ENCODE measurements around the gene SLC25A11. TPM values are rescaled to one million over a fixed set of nuclear protein-coding genes. Genes with fewer than 3 reads are reported as not detected.
A peak's percentile ranks its signal among the peaks of the same experiment; 100 is the strongest.

The SLC25A11 gene
- total RNA-seq, 1 experiment from 2014 or later, result 40.1 TPM

GRCh38 chr17:4959261-4959965 lies 19.6 kb upstream of the SLC25A11 start:
- Histone ChIP-seq H3K4me3 (ENCODE audit: low read depth, low read length) (no peak overlapping the region), H3K9me3 (no peaks in the 10 kb centered on the region), H3K4me1 (no peaks in the 10 kb centered on the region), H3K36me3 (ENCODE audit: control insufficient read depth, insufficient read depth, low read length) (no peaks in the 10 kb centered on the region), H3K27me3 (replicated peaks; ENCODE audit: control insufficient read depth, insufficient read depth, low read length) (no peaks in the 10 kb centered on the region)
- ChIA-PET CTCF (no interaction called here), POLR2A (no interaction called here)
- no peak overlapping the region for H3K4me3 Mint-ChIP-seq (ENCODE audit: unreplicated experiment)
- intact Hi-C loops (cut with micrococcal nuclease; ENCODE audit: unreplicated experiment), result no loop called here
- TF ChIP-seq CTCF (IDR thresholded peaks at IDR 0.05; ENCODE audit: insufficient read depth in 1 of 2, low read depth in 1 of 2, low read length in 1 of 2, severe bottlenecking in 1 of 2, unreplicated experiment in 1 of 2), result no peak
- no peak for DNase-seq
- H3K27me3 Mint-ChIP-seq (ENCODE audit: insufficient read depth, unreplicated experiment), result no peaks in the 10 kb centered on the region
- H3K36me3 Mint-ChIP-seq (ENCODE audit: insufficient read depth, unreplicated experiment), result peaks cover 11% of the 10 kb centered on the region
- H3K4me1 Mint-ChIP-seq (ENCODE audit: low read depth, unreplicated experiment), result peaks cover 9% of the 10 kb centered on the region
- no peak overlapping the region for H3K27ac Mint-ChIP-seq (ENCODE audit: unreplicated experiment)
- no peaks in the 10 kb centered on the region for H3K9me3 Mint-ChIP-seq (ENCODE audit: unreplicated experiment)
- TSS peak; percentile 79 for BruUV-seq (replicated peaks)

GRCh38 chr17:4958102-4958501 lies 18.3 kb upstream of the SLC25A11 start:
- TF ChIP-seq CTCF (IDR thresholded peaks at IDR 0.05; ENCODE audit: insufficient read depth in 1 of 2, low read depth in 1 of 2, low read length in 1 of 2, severe bottlenecking in 1 of 2, unreplicated experiment in 1 of 2), result no peak
- H3K27ac Mint-ChIP-seq (ENCODE audit: unreplicated experiment), result no peak overlapping the region
- no peak overlapping the region for H3K4me3 ChIP-seq (ENCODE audit: low read depth, low read length)
- no peak for DNase-seq
- H3K4me1 Mint-ChIP-seq (ENCODE audit: low read depth, unreplicated experiment), result peaks cover 9% of the 10 kb centered on the region
- no peaks in the 10 kb centered on the region for H3K27me3 ChIP-seq (replicated peaks; ENCODE audit: control insufficient read depth, insufficient read depth, low read length)
- H3K36me3 Mint-ChIP-seq (ENCODE audit: insufficient read depth, unreplicated experiment), result peaks cover 11% of the 10 kb centered on the region
- H3K4me3 Mint-ChIP-seq (ENCODE audit: unreplicated experiment), result no peak overlapping the region
- ChIA-PET POLR2A (interaction anchor here (0.6 kb wide), 1 partner anchor 17 kb away, joined by 6 read pairs; no protein-coding TSS in a partner anchor), CTCF (no interaction called here)
- no peaks in the 10 kb centered on the region for H3K36me3 ChIP-seq (ENCODE audit: control insufficient read depth, insufficient read depth, low read length)
- intact Hi-C loops (cut with micrococcal nuclease; ENCODE audit: unreplicated experiment), result no loop called here
- no peaks in the 10 kb centered on the region for H3K9me3 ChIP-seq
- BruUV-seq (replicated peaks), result no TSS peak
- no peaks in the 10 kb centered on the region for H3K9me3 Mint-ChIP-seq (ENCODE audit: unreplicated experiment)
- no peaks in the 10 kb centered on the region for H3K27me3 Mint-ChIP-seq (ENCODE audit: insufficient read depth, unreplicated experiment)
- H3K4me1 ChIP-seq, result no peaks in the 10 kb centered on the region

GRCh38 chr17:4956493-4957061 lies 16.7 kb upstream of the SLC25A11 start:
- no peak overlapping the region for H3K4me3 Mint-ChIP-seq (ENCODE audit: unreplicated experiment)
- DNase-seq, result no peak
- H3K27me3 ChIP-seq (replicated peaks; ENCODE audit: control insufficient read depth, insufficient read depth, low read length), result no peaks in the 10 kb centered on the region
- H3K9me3 Mint-ChIP-seq (ENCODE audit: unreplicated experiment), result no peaks in the 10 kb centered on the region
- H3K36me3 ChIP-seq (ENCODE audit: control insufficient read depth, insufficient read depth, low read length), result no peaks in the 10 kb centered on the region
- intact Hi-C loops (cut with micrococcal nuclease; ENCODE audit: unreplicated experiment), result no loop called here
- BruUV-seq (replicated peaks), result no TSS peak
- H3K4me1 Mint-ChIP-seq (ENCODE audit: low read depth, unreplicated experiment), result peaks cover 9% of the 10 kb centered on the region
- no peak for TF ChIP-seq CTCF (IDR thresholded peaks at IDR 0.05; ENCODE audit: insufficient read depth in 1 of 2, low read depth in 1 of 2, low read length in 1 of 2, severe bottlenecking in 1 of 2, unreplicated experiment in 1 of 2)
- no peaks in the 10 kb centered on the region for H3K27me3 Mint-ChIP-seq (ENCODE audit: insufficient read depth, unreplicated experiment)
- no peaks in the 10 kb centered on the region for H3K9me3 ChIP-seq
- H3K27ac Mint-ChIP-seq (ENCODE audit: unreplicated experiment), result no peak overlapping the region
- peaks cover 3% of the 10 kb centered on the region; the same call in 1 of the 2 replicates for H3K4me1 ChIP-seq
- POLR2A ChIA-PET, result no interaction called here
- no peak overlapping the region for H3K4me3 ChIP-seq (ENCODE audit: low read depth, low read length)
- H3K36me3 Mint-ChIP-seq (ENCODE audit: insufficient read depth, unreplicated experiment), result peaks cover 11% of the 10 kb centered on the region
- CTCF ChIA-PET, result no interaction called here
